Measurements from ENCODE around the gene FAM234B.

The FAM234B gene

DNA sequence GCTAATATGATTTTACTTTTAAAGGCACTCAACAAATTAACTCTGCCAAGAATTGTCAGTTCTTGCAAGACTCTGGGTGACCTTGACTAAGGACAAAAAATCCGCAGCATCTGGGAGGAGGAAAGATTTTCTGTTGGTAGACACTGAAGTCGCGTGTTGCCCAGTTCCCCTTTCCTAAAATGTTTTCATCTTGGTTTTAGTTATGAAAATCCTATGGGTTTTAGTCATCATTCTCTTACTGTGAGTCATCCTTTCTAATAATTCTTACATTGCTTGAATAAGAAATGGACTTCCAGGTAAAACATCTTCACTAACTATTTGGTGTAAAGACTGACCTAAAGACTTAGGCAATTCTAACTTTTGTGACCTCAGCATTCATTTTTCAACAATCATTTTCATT lies 50.2 kb downstream of the FAM234B start:
- no peak for DNase-seq

DNA sequence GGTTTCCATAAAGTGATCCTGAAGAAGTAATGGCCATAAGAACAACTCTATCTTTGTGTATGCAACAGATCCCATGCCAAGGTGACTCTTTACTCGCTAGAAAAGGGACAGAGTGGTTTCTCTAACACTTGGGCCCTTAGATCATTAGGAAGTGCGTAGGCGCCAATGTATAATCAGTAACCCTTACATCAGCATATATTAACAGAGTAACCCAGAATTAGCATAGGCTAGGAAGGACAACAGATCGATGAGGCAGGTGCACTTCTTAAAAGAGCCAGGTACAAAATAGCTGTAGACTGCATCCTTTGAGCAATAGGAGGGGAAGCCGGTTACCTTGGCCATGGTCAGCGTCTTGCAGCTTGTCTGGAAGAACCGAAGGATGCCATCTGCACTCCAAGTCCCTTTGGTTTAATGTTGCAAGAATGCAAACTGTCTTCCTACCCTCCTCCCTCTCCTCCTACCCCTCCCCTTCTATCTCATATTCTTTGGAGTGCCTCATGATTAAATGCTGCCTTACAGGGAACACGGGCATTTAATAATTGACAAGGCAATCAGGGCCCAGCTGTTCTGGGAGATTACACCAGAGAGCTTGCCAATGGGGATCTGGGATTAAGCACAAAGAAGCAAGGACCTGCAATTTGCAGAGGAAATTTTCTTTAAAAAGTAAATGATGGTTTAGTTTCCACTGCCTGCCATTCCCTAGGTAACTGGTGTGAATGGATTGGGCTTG lies 51.2 kb downstream of the FAM234B start:
- no peak for DNase-seq

DNA sequence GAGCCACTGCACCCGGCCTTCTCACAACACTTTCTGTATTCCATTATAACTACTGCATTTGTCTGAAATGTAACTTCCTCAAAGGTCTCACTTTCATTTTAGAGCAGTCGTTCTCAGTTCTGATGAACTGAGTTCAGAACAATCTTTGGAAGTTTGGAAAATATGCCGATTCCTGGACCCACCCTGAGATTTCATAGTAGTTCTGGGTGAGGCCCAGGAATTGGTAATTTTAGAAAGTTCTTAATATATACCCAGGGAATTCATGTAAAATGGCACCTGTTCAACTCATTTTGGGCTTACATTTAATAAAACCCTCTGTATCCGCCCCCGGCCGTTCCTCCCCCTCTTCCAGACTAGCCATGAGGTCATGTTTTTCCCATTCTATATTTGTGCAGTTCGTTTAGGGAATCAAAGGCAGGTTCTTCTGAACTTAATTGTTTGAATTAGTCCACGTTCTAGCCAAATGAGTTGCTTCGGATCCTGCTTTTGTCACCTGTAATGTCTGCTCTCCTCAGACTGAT lies 53.4 kb downstream of the FAM234B start:
- DNase-seq, result no peak

DNA sequence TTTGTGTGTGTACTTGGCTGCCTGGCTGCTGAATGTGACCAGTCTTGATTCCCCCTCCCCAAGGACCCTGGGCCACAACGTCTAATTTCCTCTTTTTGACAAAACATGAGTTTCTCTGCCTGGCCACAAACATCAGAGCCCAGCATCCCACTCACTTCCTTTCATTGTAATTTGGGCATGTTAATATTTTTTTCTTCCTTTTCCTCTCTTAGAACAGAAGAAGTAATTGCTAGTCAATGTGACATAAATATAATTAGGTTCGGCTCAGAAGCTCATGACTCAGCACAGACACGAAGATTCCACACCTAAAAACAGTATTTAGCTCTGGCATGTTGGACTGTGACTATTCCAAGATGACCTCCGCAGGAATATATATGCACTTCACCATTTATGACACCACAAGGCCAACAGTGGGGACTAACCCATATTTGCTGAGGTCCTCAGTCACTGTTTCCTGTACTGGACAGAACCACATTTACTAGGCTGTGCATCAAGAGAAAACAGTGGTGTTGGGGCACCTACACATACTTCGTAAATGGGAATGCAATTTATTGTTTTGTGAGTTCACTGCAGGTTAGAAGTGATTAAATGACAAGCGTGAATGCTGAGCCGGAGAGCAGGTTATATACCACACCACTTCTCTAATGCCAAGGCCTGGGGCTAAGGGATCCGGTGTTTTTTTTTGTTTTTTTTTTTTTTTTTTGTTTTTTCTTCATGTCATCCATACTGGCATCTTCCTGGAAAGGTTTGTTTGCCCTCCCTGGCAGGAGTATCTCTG lies 55.1 kb downstream of the FAM234B start:
- no peak for DNase-seq

DNA sequence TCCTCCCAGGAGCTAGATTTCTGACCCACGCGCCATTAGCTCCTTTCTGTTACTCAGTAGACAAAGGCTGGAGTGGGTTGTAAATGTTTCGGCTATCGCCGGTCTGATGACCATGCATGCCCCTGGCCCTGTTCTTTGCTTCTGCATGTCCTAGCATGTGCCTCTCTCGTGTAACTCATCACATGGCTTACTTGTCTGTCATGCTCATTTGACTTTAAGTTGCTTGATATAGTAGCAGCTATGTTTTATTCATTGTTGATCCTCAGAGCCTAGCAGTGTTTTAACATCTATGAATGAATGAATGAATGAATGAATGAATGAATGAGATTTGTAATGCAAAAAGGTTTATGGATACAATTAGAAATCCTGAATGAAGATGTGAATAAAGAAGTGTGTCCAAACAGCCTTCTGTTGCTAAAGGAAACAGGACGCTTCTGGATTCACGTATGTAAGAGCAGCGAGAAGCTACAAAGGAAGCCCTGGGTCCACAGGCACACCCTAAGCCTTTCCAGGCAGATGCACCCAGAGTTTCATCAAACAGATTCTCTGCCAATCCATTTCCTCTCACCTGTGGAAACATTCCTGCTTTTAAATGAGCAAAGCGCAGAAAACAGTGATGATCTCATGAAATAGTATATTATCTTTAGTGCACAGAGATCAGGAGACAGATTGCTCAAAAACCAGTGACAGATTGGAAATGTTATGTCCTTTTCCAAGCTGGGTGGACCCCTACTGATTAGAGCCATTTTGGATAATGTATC lies 55.8 kb downstream of the FAM234B start:
- no peak for DNase-seq

GRCh38 chr12:13100605-13100881 lies 56.4 kb downstream of the FAM234B start:
- DNase-seq, result no peak

DNA sequence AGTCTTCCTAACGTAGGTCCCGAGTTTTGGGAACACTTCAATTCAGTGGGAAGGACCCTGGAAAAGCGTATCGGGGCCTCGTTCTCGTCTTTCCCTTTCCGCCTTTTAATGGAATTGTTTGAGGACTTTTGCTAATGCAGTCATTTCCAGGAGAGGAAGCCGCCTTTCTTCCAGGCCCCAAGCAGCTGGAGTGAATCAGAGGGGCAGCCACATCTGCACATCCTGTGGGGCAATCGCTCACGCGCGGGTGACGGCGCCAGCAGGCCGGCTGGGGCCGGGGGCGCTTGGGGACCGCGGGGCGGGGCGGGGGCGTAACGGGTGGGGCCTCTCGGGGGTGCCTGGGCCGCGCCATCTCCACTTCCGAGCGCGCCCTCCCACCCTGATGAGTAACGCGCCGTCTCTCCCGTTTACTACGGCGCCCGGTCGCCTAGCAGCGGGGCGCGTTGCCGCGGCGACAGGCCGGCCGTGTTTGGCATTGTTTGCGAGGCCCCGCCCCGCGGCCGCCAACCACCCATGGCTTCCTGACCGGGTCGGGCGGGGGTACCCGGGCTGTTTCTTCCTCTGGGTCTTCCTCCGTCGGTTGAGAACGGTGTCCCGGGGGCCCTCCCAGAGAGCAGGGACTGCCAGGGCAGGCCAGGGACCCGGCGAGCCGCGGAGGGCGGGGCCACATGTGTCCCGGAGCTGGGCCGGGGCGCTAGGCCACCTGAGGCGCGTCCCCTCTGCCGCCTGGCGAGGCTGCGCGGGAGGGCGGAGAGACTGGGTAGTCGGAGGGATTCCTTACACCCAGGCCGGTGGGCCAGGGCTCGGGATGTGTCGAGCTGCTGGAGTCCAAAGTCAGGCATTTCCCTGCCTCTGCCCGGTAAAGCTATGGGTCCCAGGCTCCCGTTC lies 56.9 kb downstream of the FAM234B start:
- peak; percentile 92 for DNase-seq

GRCh38 chr12:13101821-13102375 lies 57.7 kb downstream of the FAM234B start:
- DNase-seq, result peak; percentile 61

GRCh38 chr12:13102461-13103195 lies 58.4 kb downstream of the FAM234B start:
- no peak for DNase-seq

- DNase-seq, result peak; percentile 70
Observed at GRCh38 chr12:13103391-13104033, 59.3 kb downstream of the FAM234B start, which contains the start of gene GSG1. Gene GSG1 (minus strand): TSS chr12:13103667. CDS start chr12:13103512, 155 bp downstream.

DNA sequence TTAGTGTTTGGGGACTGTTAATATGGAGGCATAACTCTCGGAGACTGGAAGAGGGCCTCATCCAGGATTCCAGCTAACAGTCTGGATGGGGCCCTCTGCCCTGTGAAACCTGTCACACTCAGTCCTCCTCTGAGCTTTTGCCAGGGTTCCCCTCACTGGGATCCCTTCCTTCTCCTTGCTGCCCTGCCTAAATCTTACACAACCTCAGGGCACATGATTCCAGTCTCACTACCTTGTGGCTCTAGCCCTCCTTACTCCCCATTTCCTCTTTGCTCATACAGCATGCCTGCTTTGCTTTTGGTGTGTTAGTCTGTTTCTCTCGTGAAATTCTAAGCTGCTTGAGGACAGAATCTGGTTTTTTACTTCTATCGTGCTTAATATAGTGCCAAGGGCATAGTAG lies 60.2 kb downstream of the FAM234B start:
- DNase-seq, result no peak

GRCh38 chr12:13105781-13106180 lies 61.6 kb downstream of the FAM234B start:
- no peak for DNase-seq

- DNase-seq, result no peak
Observed at GRCh38 chr12:13106666-13107065, 62.5 kb downstream of the FAM234B start.

DNA sequence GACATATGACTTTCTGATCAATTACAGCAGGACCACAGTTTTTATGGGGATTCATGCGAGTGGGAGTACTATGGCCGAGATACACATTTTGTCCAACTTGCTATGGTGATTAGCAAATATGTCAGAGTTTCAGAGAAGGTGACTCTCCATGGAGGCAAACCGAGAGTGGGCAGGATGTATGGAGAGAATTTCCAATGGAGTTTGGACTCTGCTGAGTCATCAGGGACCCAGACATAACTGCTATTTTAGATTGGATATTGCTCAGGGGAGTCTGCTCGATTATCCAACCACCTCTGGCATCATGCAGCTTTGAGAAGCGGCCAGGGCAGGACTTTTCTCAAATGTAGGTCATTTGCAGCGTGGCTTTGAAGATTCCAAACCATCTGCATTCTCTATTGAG lies 68.8 kb downstream of the FAM234B start:
- DNase-seq, result no peak

DNA sequence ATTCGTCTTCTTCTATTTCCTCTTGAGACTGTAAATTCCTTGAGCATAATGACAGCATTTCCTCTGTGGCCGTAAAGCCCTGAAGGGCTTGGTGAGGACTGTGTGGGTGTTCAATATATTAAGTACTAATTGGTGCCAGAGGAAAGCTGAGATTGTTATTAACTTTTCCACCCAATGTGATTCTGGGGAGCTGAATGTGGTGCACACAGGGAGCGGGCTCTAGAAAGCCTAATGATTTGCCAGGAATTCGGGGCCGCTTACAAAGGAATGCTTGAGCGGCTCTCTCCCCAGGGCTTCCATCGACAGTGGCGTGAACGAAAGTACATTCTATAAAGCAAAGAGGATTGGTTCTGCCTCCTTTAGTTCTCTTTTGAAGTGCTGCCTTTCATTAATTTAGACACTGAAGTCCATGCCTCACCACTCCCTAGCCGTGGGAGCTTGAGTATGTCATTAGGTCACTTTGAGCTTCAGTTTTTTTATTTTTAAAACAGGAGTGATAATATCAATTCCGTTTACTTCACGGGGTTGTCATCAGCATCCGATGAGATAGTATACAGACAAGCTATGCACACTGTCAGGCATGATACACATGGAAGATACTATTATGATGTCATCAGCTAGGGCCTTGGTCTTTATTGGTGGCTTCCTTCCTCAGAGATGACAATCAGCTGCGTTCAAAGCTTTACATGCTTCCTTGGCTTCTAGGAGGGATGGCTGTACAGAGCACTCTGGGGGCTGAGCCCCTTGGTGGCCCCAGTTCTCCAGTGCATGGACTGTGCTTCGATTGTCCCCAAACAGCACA lies 70.3 kb downstream of the FAM234B start:
- no peak for DNase-seq

- DNase-seq, result no peak
Observed at GRCh38 chr12:13116259-13116658, 72.1 kb downstream of the FAM234B start.

DNA sequence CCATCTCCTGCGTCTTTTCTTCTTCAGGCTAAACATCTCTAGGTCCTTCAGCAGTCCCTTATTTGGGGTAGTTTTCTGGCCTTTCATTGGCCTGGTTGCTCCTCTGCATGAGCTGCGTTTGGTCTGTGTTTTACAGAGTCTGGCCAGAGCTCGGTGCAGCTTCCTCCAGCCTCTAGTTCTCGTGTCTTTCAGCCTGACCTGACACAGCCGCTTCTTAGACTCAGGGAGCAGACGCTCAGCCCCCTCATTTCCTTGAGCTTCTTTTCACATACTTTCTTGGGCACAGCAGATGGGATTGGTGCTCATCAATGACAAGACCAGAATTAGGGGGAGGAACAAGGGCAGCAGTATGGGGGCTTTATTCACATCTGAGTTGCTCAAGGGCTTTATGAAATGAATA lies 72.8 kb downstream of the FAM234B start:
- no peak for DNase-seq

DNA sequence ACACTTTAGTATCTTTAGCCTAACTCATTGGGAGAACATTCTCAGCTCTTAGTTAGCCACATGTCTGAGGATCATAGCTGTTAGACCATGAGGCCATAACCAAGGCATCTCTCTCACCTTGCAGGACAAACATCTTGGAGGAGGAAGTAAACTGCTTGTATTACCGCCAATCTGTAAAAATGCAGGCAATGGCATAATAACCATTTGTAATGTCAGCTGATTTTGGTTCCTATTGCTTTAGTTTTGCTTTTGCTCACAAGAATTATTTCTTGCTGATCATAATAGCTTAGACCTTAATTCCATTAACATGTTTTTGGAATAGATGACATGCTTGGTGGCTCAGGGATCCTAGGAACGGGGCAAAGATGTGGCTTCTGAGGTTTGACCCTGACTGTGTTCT lies 75.6 kb downstream of the FAM234B start:
- no peak for DNase-seq

- DNase-seq, result no peak
Observed at GRCh38 chr12:13120413-13120812, 76.2 kb downstream of the FAM234B start.

DNA sequence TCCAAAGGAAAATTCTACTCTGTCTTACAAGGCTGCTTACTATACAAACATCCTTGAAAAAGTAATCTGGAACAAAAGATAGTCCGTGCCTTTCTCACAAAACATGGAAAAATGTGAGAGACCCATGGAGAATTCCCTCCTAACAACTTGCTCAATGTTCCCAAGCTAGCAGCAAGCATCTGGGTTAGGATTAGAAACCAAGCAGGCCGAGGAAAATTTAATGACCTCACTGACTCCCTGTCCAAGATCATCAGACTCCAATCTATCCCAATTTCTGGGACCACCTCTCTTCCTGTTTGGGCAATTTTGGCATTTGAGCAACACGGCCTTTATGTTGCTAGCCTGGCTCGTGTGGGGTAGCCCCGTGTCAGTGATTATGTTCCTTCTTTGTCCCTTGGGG lies 77.4 kb downstream of the FAM234B start:
- no peak for DNase-seq

Measured in activated CD8-positive, alpha-beta memory T cell treated with anti-CD3 and anti-CD28 coated beads, Interleukin-2, amount 50 U/mL, for 48 hours (primary cell).